Measurements from ENCODE around the gene SRSF2.

DNA sequence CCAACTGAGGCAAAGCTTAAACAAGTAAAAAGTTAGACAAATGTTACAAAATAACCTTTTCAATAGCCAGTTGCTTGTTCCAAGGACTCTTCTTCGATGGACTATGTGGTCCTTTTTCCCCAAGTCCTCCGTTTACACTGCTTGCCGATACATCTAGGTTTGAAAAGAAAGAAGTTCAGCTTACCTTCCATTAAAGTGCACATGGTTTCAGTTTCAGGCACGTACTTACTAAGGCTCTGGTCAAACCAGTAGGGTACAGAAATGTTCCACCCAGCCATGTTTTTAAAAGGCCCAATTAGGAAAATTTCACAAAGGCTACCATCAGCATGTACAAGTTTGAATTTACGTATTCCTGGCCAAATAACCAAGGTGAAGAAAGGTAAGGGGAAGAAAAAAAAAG lies 2.1 kb downstream of the SRSF2 start:
- TF ChIP-seq, protein P1, sequence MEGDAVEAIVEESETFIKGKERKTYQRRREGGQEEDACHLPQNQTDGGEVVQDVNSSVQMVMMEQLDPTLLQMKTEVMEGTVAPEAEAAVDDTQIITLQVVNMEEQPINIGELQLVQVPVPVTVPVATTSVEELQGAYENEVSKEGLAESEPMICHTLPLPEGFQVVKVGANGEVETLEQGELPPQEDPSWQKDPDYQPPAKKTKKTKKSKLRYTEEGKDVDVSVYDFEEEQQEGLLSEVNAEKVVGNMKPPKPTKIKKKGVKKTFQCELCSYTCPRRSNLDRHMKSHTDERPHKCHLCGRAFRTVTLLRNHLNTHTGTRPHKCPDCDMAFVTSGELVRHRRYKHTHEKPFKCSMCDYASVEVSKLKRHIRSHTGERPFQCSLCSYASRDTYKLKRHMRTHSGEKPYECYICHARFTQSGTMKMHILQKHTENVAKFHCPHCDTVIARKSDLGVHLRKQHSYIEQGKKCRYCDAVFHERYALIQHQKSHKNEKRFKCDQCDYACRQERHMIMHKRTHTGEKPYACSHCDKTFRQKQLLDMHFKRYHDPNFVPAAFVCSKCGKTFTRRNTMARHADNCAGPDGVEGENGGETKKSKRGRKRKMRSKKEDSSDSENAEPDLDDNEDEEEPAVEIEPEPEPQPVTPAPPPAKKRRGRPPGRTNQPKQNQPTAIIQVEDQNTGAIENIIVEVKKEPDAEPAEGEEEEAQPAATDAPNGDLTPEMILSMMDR (IDR thresholded peaks at IDR 0.05) = no peak
- TF ChIP-seq ZFX (IDR thresholded peaks at IDR 0.05; ENCODE audit: borderline replicate concordance) = no peak

All from 22Rv1 (cell line).